IMR-90 (cell line): ENCODE results near the gene HOXC13. TPM values are rescaled to one million over a fixed set of nuclear protein-coding genes. Genes with fewer than 3 reads are reported as not detected.

Experiments
- ATAC-seq: fragments of 200-7000 bp; cut with Tn5 transposase; 2 replicates; pipeline ENCODE4 v1.9.1; 2020; ENCODE audit warnings: low read depth, mild to moderate bottlenecking, moderate library complexity
- BruUV-seq: library from RNA; stranded (reverse); fragments of 400-500 nt; replicated peaks from 2 replicates; lab custom pipeline; 2021; lab: Mats Ljungman, UMichigan
- CTCF ChIA-PET: fragments of 300-600 bp; formaldehyde crosslinking; extraction: SDS; loops from one replicate; lab custom pipeline; 2021; ENCODE audit warnings: antibody characterized with exemption; lab: Yijun Ruan, JAX
- POLR2A ChIA-PET: fragments of 300-600 bp; sonication (Branson Sonifier 250); formaldehyde crosslinking; loops from one replicate; lab custom pipeline; 2022; ENCODE audit warnings: antibody characterized with exemption; ENCODE audit not compliant: unreplicated experiment; lab: Charles Lee
- DNase-seq: peaks from one replicate; pipeline ENCODE4 v3.0.0; 2013
- H2AFZ ChIP-seq: replicated peaks from 2 replicates; pipeline ENCODE3; 2013; ENCODE audit warnings: low read length, mild to moderate bottlenecking; ENCODE audit not compliant: poor library complexity
- H2AK5ac ChIP-seq: 2 replicates; pipeline ENCODE4 v1.6.1; 2013; ENCODE audit warnings: low read depth, low read length, inconsistent platforms
- H2AK9ac ChIP-seq: replicated peaks from 2 replicates; pipeline ENCODE3; 2013; ENCODE audit warnings: mild to moderate bottlenecking, low read depth, low read length, moderate library complexity; ENCODE audit not compliant: poor library complexity
- H2BK120ac ChIP-seq: 2 replicates; pipeline ENCODE4 v1.6.1; 2013; ENCODE audit warnings: low read depth, low read length, inconsistent platforms
- H2BK15ac ChIP-seq: 3 replicates; pipeline ENCODE4 v1.6.1; 2013; ENCODE audit warnings: low read depth, low read length, inconsistent platforms
- H2BK20ac ChIP-seq: 2 replicates; pipeline ENCODE4 v1.6.1; 2013; ENCODE audit warnings: low read depth, mild to moderate bottlenecking, inconsistent platforms, low read length, moderate library complexity
- H2BK5ac ChIP-seq: 2 replicates; pipeline ENCODE4 v1.6.1; 2013; ENCODE audit warnings: mild to moderate bottlenecking, low read depth, low read length, inconsistent platforms; ENCODE audit not compliant: poor library complexity, severe bottlenecking
- H3K14ac ChIP-seq: replicated peaks from 2 replicates; pipeline ENCODE4 v1.6.1; 2013; ENCODE audit warnings: low read depth, low read length, inconsistent platforms
- H3K18ac ChIP-seq: 2 replicates; pipeline ENCODE4 v1.6.1; 2013; ENCODE audit warnings: low read depth, low read length, control low read depth
- H3K23ac ChIP-seq: 2 replicates; pipeline ENCODE4 v1.6.1; 2013; ENCODE audit warnings: low read depth, low read length, inconsistent platforms
- H3K27ac ChIP-seq: 2 replicates; pipeline ENCODE4 v1.5.1; 2013; ENCODE audit warnings: mild to moderate bottlenecking, control low read depth, low read length; ENCODE audit not compliant: insufficient read depth
- H3K27me3 ChIP-seq: 2 replicates; pipeline ENCODE4 v1.6.1; 2013; ENCODE audit warnings: low read length; ENCODE audit not compliant: control insufficient read depth, insufficient read depth
- H3K36me3 ChIP-seq: 2 replicates; pipeline ENCODE4 v1.6.1; 2013; ENCODE audit warnings: low read length, mixed read lengths; ENCODE audit not compliant: control insufficient read depth, insufficient read depth
- H3K4ac ChIP-seq: 2 replicates; pipeline ENCODE4 v1.6.1; 2013; ENCODE audit warnings: low read depth, low read length, inconsistent platforms
- H3K4me1 ChIP-seq: 2 replicates; pipeline ENCODE4 v1.6.1; 2013; ENCODE audit warnings: low read length, mixed read lengths; ENCODE audit not compliant: control insufficient read depth, insufficient read depth
- H3K4me2 ChIP-seq: 2 replicates; pipeline ENCODE4 v1.6.1; 2013; ENCODE audit warnings: low read depth, mild to moderate bottlenecking, control low read depth, low read length, moderate library complexity
- H3K4me3 ChIP-seq: 2 replicates; pipeline ENCODE4 v1.5.1; 2013; ENCODE audit warnings: low read depth, mild to moderate bottlenecking, control low read depth, low read length, moderate library complexity; ENCODE audit not compliant: insufficient read depth
- H3K56ac ChIP-seq: 2 replicates; pipeline ENCODE4 v1.6.1; 2013; ENCODE audit warnings: low read length, inconsistent platforms; ENCODE audit not compliant: insufficient read depth; ENCODE audit errors: extremely low read depth
- H3K79me1 ChIP-seq, 2 experiments: 2 replicates each; pipeline ENCODE4 v1.6.1; 2013; ENCODE audit warnings: low read length in 2 of 2, inconsistent platforms in 1 of 2, low read depth in 1 of 2
- H3K9ac ChIP-seq: 2 replicates; pipeline ENCODE4 v1.6.1; 2013; ENCODE audit warnings: low read depth, low read length, control low read depth
- H3K9me1 ChIP-seq: 2 replicates; pipeline ENCODE4 v1.6.1; 2013; ENCODE audit warnings: low read length, inconsistent platforms; ENCODE audit not compliant: insufficient read depth
- H3K9me3 ChIP-seq: 2 replicates; pipeline ENCODE4 v1.6.1; 2013; ENCODE audit warnings: low read length; ENCODE audit not compliant: control insufficient read depth, insufficient read depth
- H4K20me1 ChIP-seq: 2 replicates; pipeline ENCODE4 v1.6.1; 2013; ENCODE audit warnings: low read length, inconsistent platforms; ENCODE audit not compliant: insufficient read depth
- H4K5ac ChIP-seq: 2 replicates; pipeline ENCODE4 v1.6.1; 2013; ENCODE audit warnings: mild to moderate bottlenecking, low read depth, low read length, control low read depth
- H4K8ac ChIP-seq, 2 experiments: 2 replicates each; pipeline ENCODE4 v1.6.1; 2013; ENCODE audit warnings: low read depth in 2 of 2, low read length in 2 of 2, control low read depth in 1 of 2, inconsistent platforms in 1 of 2
- H4K91ac ChIP-seq: 2 replicates; pipeline ENCODE4 v1.6.1; 2013; ENCODE audit warnings: low read depth, low read length, inconsistent platforms; ENCODE audit not compliant: insufficient read depth
- BHLHE40 ChIP-seq: fragments of 150-350 bp; IDR thresholded peaks from 2 replicates; pipeline ENCODE4 v1.6.1; 2016; ENCODE audit warnings: mild to moderate bottlenecking, low read depth, low read length
- FOS ChIP-seq: fragments of 150-350 bp; IDR thresholded peaks from 2 replicates; pipeline ENCODE4 v1.6.1; 2016; ENCODE audit warnings: low read depth, low read length
- MAZ ChIP-seq: IDR thresholded peaks from 2 replicates; pipeline ENCODE4 v1.6.1; 2012; ENCODE audit warnings: low read depth, mild to moderate bottlenecking, low read length, improper control_type of control experiment, moderate library complexity, borderline replicate concordance
- SMC3 ChIP-seq: fragments of 150-350 bp; IDR thresholded peaks from 2 replicates; pipeline ENCODE4 v1.6.1; 2016; ENCODE audit warnings: low read depth, mild to moderate bottlenecking, antibody characterized with exemption, low read length, moderate library complexity
- WGBS, 2 experiments: methylation state at CpG; one replicate each; pipeline versions ENCODE4 v1.1.5 to v1.1.7; 2013; ENCODE audit warnings: missing lambda C conversion rate in 2 of 2; ENCODE audit not compliant: insufficient read length in 1 of 2; ENCODE audit errors: extremely low coverage in 2 of 2; 5-methylcytosine and 5-hydroxymethylcytosine counted together
- dilution Hi-C: fragments of 300-500 bp; cut with HindIII; formaldehyde crosslinking; loops from one replicate; pipeline ENCODE4 v1.14.3; 2018; ENCODE audit warnings: low sequenced_read_pairs; ENCODE audit not compliant: unreplicated experiment
- in situ Hi-C: fragments of 300-500 bp; cut with MboI; formaldehyde crosslinking; loops from 3 replicates; pipeline ENCODE4 v1.14.3; 2019; ENCODE audit warnings: low sequenced_read_pairs, inconsistent platforms, mixed read lengths
- intact Hi-C: fragments of 100-400 bp; cut with micrococcal nuclease; formaldehyde crosslinking; loops from 2 replicates; pipeline ENCODE4 v1.10.0; 2022
- polyA plus RNA-seq, 3 experiments: library from polyadenylated mRNA; depleted of rRNA; stranded (reverse); fragments of >200 nt; gene quantifications; 2 replicates each; pipeline ENCODE4 v1.2.3, GENCODE V29; 2012; ENCODE audit warnings: low replicate concordance in 1 of 3
- total RNA-seq: library from RNA; depleted of rRNA; stranded (reverse); fragments of >200 nt; gene quantifications from 2 replicates; pipeline ENCODE4 v1.2.3, GENCODE V29; 2012
- TF ChIP-seq, protein P1 (sequence below): fragments of 150-350 bp; IDR thresholded peaks from 2 replicates; pipeline ENCODE4 v1.6.1; 2016; ENCODE audit warnings: low read depth, mild to moderate bottlenecking, low read length, moderate library complexity, borderline replicate concordance
- TF ChIP-seq, protein P2 (sequence below): fragments of 150-350 bp; IDR thresholded peaks from 2 replicates; pipeline ENCODE4 v1.6.1; 2017; ENCODE audit warnings: mild to moderate bottlenecking, antibody characterized with exemption, low read length, low read depth

Gene HOXC13
- total and polyA plus RNA-seq, 2 of the 4 experiments (the other 2 are of a cell fraction): not detected

DNA sequence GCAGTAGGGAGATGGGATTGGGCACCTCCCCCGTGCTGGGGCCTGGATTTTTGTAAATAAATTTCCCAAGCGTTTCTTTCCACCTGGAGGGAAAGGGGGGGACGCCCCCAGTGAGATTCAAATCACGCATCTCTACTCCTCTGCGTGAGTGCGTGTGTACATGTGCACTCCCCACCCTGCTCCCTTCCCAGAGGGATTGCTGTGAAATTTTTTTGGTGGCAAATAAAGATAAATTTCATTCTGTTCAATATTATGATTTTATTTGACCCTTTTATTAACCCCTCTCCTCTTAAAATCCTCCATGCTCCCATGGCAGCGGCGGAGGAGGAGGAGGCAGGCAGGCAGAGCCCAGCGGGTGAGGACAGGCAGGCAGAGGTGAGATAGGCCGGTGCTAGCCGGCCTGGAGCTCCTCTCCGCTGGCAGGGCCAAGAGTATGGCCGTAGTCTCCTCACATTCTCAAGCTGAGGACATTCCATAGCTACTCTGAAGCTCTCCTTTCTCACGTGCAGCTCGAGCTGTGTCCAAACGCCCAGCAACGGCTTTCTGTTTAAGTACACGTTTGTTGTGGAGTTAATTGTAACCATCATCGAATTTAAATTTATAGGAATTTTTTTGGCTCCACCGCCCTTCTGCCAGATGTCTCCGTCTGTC is 37.7 kb downstream of the HOXC13 start:
- Histone ChIP-seq H3K27me3 (peaks cover 95% of the 10 kb centered on the region), H3K4me2 (no peak overlapping the region), H2BK120ac (no peak overlapping the region), H2BK5ac (no peak overlapping the region), H4K5ac (no peak overlapping the region), H3K9me3 (peaks cover 16% of the 10 kb centered on the region), H4K8ac (no peak overlapping the region), H3K56ac (no peak overlapping the region), H3K4me3 (no peak overlapping the region), H3K18ac (no peak overlapping the region), H2AFZ (no peak overlapping the region), H3K14ac (no peak overlapping the region), H3K36me3 (no peaks in the 10 kb centered on the region), H3K9ac (no peak overlapping the region), H3K4ac (no peak overlapping the region), H3K27ac (no peak overlapping the region), H2AK9ac (no peak overlapping the region), H3K23ac (no peak overlapping the region), H3K9me1 (no peaks in the 10 kb centered on the region), H4K91ac (no peak overlapping the region), H4K20me1 (peaks cover 2% of the 10 kb centered on the region; the same call in 1 of the 2 replicates), H3K79me1 (no peaks in the 10 kb centered on the region), H2BK15ac (no peak overlapping the region), H2BK20ac (no peak overlapping the region), H3K4me1 (peaks cover 2% of the 10 kb centered on the region; the same call in 1 of the 2 replicates), H2AK5ac (no peak overlapping the region)
- ATAC-seq (no peak), DNase-seq (no peak)
- 4% methylated on average over 4 of the region's 21 CpGs; no CpG with 5 or more reads in 1 of the 2 experiments for WGBS, 2 experiments
- intact Hi-C loops (no loop called here), dilution Hi-C loops (no loop called here), in situ Hi-C loops (no loop called here)
- ChIA-PET POLR2A (no interaction called here), CTCF (interaction anchor here (0.6 kb wide), 1 partner anchor 97 kb away, joined by 3 read pairs; no protein-coding TSS in a partner anchor)
- TF ChIP-seq, protein P1, sequence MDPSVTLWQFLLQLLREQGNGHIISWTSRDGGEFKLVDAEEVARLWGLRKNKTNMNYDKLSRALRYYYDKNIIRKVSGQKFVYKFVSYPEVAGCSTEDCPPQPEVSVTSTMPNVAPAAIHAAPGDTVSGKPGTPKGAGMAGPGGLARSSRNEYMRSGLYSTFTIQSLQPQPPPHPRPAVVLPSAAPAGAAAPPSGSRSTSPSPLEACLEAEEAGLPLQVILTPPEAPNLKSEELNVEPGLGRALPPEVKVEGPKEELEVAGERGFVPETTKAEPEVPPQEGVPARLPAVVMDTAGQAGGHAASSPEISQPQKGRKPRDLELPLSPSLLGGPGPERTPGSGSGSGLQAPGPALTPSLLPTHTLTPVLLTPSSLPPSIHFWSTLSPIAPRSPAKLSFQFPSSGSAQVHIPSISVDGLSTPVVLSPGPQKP: no peak
- no peak for TF ChIP-seq SMC3
- TF ChIP-seq MAZ: no peak
- no peak for TF ChIP-seq BHLHE40
- TF ChIP-seq FOS: no peak
- TF ChIP-seq, protein P2, sequence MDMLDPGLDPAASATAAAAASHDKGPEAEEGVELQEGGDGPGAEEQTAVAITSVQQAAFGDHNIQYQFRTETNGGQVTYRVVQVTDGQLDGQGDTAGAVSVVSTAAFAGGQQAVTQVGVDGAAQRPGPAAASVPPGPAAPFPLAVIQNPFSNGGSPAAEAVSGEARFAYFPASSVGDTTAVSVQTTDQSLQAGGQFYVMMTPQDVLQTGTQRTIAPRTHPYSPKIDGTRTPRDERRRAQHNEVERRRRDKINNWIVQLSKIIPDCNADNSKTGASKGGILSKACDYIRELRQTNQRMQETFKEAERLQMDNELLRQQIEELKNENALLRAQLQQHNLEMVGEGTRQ: no peak
- BruUV-seq: no TSS peak
